22Rv1 (cell line): Measurements from ENCODE around the gene EEF1AKMT3.

Experiments used
- ZFX ChIP-seq: fragments of 450-650 bp; IDR thresholded peaks from 2 replicates; pipeline ENCODE4 v1.6.1; 2017; ENCODE audit warnings: antibody characterized with exemption, borderline replicate concordance
- TF ChIP-seq, protein P1 (sequence below): fragments of 450-650 bp; IDR thresholded peaks from 2 replicates; pipeline ENCODE4 v1.5.1; 2017; ENCODE audit warnings: mild to moderate bottlenecking

DNA sequence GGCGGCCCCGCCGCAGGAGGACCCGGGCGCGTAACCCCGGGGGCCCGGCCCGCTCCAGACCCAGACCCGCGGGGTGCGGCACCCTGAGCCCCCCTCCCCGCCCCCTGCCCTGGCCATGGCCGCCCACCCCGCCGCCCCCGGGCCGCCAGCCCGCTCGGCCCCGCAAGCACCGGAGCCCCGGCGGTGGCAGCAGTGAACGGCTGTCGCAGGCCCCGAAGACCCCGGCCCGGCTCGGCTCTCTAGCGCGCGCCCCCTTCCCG is 17.3 kb upstream of the EEF1AKMT3 start:
- TF ChIP-seq, protein P1, sequence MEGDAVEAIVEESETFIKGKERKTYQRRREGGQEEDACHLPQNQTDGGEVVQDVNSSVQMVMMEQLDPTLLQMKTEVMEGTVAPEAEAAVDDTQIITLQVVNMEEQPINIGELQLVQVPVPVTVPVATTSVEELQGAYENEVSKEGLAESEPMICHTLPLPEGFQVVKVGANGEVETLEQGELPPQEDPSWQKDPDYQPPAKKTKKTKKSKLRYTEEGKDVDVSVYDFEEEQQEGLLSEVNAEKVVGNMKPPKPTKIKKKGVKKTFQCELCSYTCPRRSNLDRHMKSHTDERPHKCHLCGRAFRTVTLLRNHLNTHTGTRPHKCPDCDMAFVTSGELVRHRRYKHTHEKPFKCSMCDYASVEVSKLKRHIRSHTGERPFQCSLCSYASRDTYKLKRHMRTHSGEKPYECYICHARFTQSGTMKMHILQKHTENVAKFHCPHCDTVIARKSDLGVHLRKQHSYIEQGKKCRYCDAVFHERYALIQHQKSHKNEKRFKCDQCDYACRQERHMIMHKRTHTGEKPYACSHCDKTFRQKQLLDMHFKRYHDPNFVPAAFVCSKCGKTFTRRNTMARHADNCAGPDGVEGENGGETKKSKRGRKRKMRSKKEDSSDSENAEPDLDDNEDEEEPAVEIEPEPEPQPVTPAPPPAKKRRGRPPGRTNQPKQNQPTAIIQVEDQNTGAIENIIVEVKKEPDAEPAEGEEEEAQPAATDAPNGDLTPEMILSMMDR: no peak
- TF ChIP-seq ZFX: no peak
